SU-DHL-6 (cell line): ENCODE results near the gene RAB31.

Experiments used
- H2AFZ ChIP-seq: fragments of 200-600 bp; sonication (generic); 2 replicates; pipeline ENCODE4 v1.6.1; 2014; ENCODE audit warnings: low read depth, mild to moderate bottlenecking, moderate library complexity, mixed read lengths, antibody characterized with exemption, low read length; ENCODE audit not compliant: severe bottlenecking
- H3F3A ChIP-seq: fragments of 200-600 bp; shearing (Covaris generic); 2 replicates; pipeline ENCODE4 v1.6.0; 2016; ENCODE audit warnings: antibody characterized with exemption, mild to moderate bottlenecking; ENCODE audit not compliant: insufficient read depth
- H3K27ac ChIP-seq: fragments of 200-600 bp; sonication (generic); 2 replicates; pipeline ENCODE4 v1.5.1; 2016; ENCODE audit warnings: low read depth, mild to moderate bottlenecking, low read length, moderate library complexity, mixed read lengths
- H3K27me3 ChIP-seq: fragments of 200-600 bp; sonication (generic), shearing (Covaris generic); 2 replicates; pipeline ENCODE4 v1.6.0; 2014; ENCODE audit warnings: mild to moderate bottlenecking, low read length
- H3K36me3 ChIP-seq: fragments of 200-600 bp; sonication (generic); 2 replicates; pipeline ENCODE4 v1.6.1; 2014; ENCODE audit warnings: mild to moderate bottlenecking, low read length, mixed read lengths
- H3K4me2 ChIP-seq: fragments of 300-600, 200-600 bp; shearing (Covaris generic), sonication (generic); 2 replicates; pipeline ENCODE4 v1.6.0; 2014; ENCODE audit warnings: low read length, low read depth, mild to moderate bottlenecking; ENCODE audit not compliant: poor library complexity, severe bottlenecking
- H3K4me3 ChIP-seq: fragments of 200-600 bp; sonication (generic); 2 replicates; pipeline ENCODE4 v1.5.1; 2014; ENCODE audit warnings: antibody characterized with exemption, low read length, mild to moderate bottlenecking, mixed read lengths; ENCODE audit not compliant: insufficient read depth, poor library complexity, severe bottlenecking
- H3K79me2 ChIP-seq: fragments of 200-600 bp; sonication (generic); 2 replicates; pipeline ENCODE4 v1.6.1; 2014; ENCODE audit warnings: mild to moderate bottlenecking, low read length, moderate library complexity; ENCODE audit not compliant: insufficient read depth
- H3K9ac ChIP-seq: fragments of 200-600 bp; sonication (generic); 2 replicates; pipeline ENCODE4 v1.7.0; 2014; ENCODE audit warnings: mild to moderate bottlenecking, low read length
- H3K9me2 ChIP-seq: fragments of 200-600 bp; sonication (generic); replicated peaks from 2 replicates; pipeline ENCODE4 v1.6.1; 2014; ENCODE audit warnings: low read length; ENCODE audit not compliant: insufficient read depth
- H3K9me3 ChIP-seq: fragments of 200-600 bp; sonication (generic); 2 replicates; pipeline ENCODE4 v1.6.1; 2014; ENCODE audit warnings: low read length, mixed read lengths; ENCODE audit not compliant: insufficient read depth
- H4K20me1 ChIP-seq: fragments of 200-600 bp; sonication (generic); 2 replicates; pipeline ENCODE4 v1.6.1; 2014; ENCODE audit warnings: low read depth, mild to moderate bottlenecking, antibody characterized with exemption, low read length, moderate library complexity, mixed read lengths
- EZH2phosphoT487 ChIP-seq: fragments of 200-600 bp; sonication (generic), shearing (Covaris generic); conservative IDR thresholded peaks from 2 replicates; pipeline ENCODE4 v1.6.1; 2018; ENCODE audit warnings: mild to moderate bottlenecking, antibody characterized with exemption, low read length, moderate library complexity, mixed read lengths
- TF ChIP-seq, protein P1 (sequence below): fragments of 200-600 bp; sonication (generic); IDR thresholded peaks from one replicate; pipeline ENCODE4 v1.5.1; 2017; ENCODE audit warnings: antibody characterized with exemption, mild to moderate bottlenecking, low read length, moderate library complexity; ENCODE audit not compliant: insufficient read depth, poor library complexity, severe bottlenecking

The RAB31 gene

GRCh38 chr18:9814431-9814830 is 106.3 kb downstream of the RAB31 start:
- Histone ChIP-seq H3K4me2 (no peak overlapping the region), H3K79me2 (no peaks in the 10 kb centered on the region), H2AFZ (no peak overlapping the region), H3K9ac (no peak overlapping the region), H3F3A (no peaks in the 10 kb centered on the region), H3K36me3 (no peaks in the 10 kb centered on the region), H3K9me3 (no peaks in the 10 kb centered on the region), H3K27ac (no peak overlapping the region), H3K4me3 (no peak overlapping the region), H3K27me3 (no peaks in the 10 kb centered on the region), H3K9me2 (no peaks in the 10 kb centered on the region), H4K20me1 (no peaks in the 10 kb centered on the region)
- no peak for TF ChIP-seq EZH2phosphoT487
- TF ChIP-seq, protein P1, sequence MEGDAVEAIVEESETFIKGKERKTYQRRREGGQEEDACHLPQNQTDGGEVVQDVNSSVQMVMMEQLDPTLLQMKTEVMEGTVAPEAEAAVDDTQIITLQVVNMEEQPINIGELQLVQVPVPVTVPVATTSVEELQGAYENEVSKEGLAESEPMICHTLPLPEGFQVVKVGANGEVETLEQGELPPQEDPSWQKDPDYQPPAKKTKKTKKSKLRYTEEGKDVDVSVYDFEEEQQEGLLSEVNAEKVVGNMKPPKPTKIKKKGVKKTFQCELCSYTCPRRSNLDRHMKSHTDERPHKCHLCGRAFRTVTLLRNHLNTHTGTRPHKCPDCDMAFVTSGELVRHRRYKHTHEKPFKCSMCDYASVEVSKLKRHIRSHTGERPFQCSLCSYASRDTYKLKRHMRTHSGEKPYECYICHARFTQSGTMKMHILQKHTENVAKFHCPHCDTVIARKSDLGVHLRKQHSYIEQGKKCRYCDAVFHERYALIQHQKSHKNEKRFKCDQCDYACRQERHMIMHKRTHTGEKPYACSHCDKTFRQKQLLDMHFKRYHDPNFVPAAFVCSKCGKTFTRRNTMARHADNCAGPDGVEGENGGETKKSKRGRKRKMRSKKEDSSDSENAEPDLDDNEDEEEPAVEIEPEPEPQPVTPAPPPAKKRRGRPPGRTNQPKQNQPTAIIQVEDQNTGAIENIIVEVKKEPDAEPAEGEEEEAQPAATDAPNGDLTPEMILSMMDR = no peak

- Histone ChIP-seq H2AFZ (no peak overlapping the region), H3K9me3 (no peaks in the 10 kb centered on the region), H3K4me3 (no peak overlapping the region), H3K27me3 (no peaks in the 10 kb centered on the region), H3K4me2 (no peak overlapping the region), H3K9me2 (no peaks in the 10 kb centered on the region), H4K20me1 (no peaks in the 10 kb centered on the region), H3F3A (no peaks in the 10 kb centered on the region), H3K9ac (no peak overlapping the region), H3K27ac (no peak overlapping the region), H3K36me3 (no peaks in the 10 kb centered on the region), H3K79me2 (no peaks in the 10 kb centered on the region)
- TF ChIP-seq, protein P1 = no peak
- TF ChIP-seq EZH2phosphoT487 = no peak
These were observed 109.2 kb downstream of the RAB31 start for GRCh38 chr18:9817286-9817685.

GRCh38 chr18:9817725-9818422 is 109.8 kb downstream of the RAB31 start:
- no peak overlapping the region for H3K9ac ChIP-seq
- no peak overlapping the region for H3K4me2 ChIP-seq
- H3K4me3 ChIP-seq = no peak overlapping the region
- H4K20me1 ChIP-seq = no peaks in the 10 kb centered on the region
- H3K9me2 ChIP-seq = no peaks in the 10 kb centered on the region
- no peak overlapping the region for H2AFZ ChIP-seq
- no peaks in the 10 kb centered on the region for H3K27me3 ChIP-seq
- TF ChIP-seq, protein P1 = no peak
- no peak for TF ChIP-seq EZH2phosphoT487
- no peak overlapping the region for H3K27ac ChIP-seq
- H3F3A ChIP-seq = no peaks in the 10 kb centered on the region
- no peaks in the 10 kb centered on the region for H3K36me3 ChIP-seq
- H3K9me3 ChIP-seq = no peaks in the 10 kb centered on the region
- no peaks in the 10 kb centered on the region for H3K79me2 ChIP-seq
